Measurements from ENCODE around the gene ZNF569.

The ZNF569 gene

DNA sequence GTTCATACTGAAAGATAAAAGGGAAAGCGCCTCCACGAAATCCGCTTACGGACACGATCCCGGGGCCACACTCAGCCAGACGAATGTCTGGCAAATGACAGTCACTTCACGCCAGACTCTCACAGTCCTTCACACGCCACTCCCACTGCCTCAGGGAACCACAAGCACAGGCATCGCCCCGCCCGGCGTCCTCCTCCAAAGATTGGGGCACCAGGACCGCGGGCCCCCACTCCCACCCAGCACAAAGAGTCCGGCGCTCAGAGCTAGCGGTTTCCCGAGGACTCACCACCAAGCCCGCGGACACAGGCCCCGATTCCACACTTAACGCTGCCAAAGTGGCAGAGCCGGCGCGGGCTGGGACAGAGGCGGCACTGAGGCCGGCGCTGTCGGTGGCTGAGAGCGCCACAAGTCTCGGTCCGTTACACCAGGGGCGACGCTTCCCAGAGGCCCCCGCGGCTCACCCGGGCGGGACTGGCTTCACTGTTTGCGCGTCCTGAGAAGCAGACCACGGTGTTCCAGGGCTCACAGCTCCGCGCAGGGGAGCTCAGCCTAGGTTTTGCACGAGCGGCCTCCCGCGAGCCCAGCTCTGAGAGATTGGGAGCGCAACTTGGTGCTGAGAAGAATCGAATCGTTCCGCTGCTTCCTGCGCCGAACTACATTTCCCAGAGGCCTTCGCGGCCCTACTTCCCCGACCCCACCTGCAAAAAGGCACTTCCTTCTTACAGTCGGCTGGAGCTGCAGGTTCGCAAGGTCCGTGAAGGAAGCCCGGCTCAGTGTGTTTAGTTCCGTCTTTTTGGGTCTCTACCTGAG is at the start of gene ZNF569:
Gene ZNF569, minus strand, starts transcription at position 647 of the 810 bp plus-strand sequence. CDS start 22,523 bp downstream, outside the sequence.
- peak within 1 kb of the TSS; percentile 61 for H3K4me3 ChIP-seq (ENCODE audit: low read depth, low read length)
- DNase-seq (ENCODE audit: low read depth), result peak; percentile 90
- TF ChIP-seq, protein P1, sequence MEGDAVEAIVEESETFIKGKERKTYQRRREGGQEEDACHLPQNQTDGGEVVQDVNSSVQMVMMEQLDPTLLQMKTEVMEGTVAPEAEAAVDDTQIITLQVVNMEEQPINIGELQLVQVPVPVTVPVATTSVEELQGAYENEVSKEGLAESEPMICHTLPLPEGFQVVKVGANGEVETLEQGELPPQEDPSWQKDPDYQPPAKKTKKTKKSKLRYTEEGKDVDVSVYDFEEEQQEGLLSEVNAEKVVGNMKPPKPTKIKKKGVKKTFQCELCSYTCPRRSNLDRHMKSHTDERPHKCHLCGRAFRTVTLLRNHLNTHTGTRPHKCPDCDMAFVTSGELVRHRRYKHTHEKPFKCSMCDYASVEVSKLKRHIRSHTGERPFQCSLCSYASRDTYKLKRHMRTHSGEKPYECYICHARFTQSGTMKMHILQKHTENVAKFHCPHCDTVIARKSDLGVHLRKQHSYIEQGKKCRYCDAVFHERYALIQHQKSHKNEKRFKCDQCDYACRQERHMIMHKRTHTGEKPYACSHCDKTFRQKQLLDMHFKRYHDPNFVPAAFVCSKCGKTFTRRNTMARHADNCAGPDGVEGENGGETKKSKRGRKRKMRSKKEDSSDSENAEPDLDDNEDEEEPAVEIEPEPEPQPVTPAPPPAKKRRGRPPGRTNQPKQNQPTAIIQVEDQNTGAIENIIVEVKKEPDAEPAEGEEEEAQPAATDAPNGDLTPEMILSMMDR (IDR thresholded peaks at IDR 0.05; ENCODE audit: control insufficient read depth, extremely low read depth, insufficient read depth), result no peak

DNA sequence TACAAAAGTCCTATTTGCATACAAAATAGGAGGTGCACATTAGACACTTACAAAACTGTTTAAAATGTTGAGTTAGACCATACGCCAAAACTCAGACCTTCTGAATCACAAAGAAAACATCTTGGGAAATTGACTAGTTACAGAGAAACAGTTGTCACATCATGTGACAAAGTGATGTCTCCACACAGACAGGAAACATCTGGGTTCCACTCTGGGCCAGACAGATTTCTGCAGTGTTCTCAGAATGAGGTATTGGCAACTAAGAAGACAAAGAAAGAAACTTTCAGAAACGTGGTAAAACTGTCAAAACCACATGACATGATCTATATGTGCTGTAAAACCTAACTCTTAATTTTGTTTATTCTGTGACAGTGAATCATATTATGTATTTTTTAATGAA is 46.2 kb upstream of the ZNF569 start:
- DNase-seq (ENCODE audit: low read depth), result no peak
- TF ChIP-seq, protein P1 (IDR thresholded peaks at IDR 0.05; ENCODE audit: control insufficient read depth, extremely low read depth, insufficient read depth), result no peak
- H3K4me3 ChIP-seq (ENCODE audit: low read depth, low read length), result no peak overlapping the region

DNA sequence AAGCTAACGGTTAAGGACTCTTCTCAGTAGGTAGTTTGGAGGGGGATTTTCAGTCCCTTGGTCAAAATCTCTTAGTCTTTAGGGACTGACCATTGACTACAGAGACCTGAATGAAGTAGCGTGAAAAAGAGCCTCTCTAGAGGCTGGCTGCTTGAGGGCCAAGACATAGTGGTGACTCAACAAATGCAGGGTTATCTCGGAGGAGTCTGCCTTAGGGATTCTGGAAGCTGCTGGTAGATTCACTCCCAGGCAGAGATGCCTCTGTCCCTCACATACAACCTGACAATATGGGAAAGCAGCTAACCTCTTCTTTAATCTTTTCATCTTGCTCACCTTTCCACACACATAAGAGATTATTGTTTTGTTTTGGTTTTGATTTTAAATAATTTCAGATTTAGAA is 44.6 kb upstream of the ZNF569 start:
- H3K4me3 ChIP-seq (ENCODE audit: low read depth, low read length), result no peak overlapping the region
- DNase-seq (ENCODE audit: low read depth), result no peak
- TF ChIP-seq, protein P1 (IDR thresholded peaks at IDR 0.05; ENCODE audit: control insufficient read depth, extremely low read depth, insufficient read depth), result no peak

DNA sequence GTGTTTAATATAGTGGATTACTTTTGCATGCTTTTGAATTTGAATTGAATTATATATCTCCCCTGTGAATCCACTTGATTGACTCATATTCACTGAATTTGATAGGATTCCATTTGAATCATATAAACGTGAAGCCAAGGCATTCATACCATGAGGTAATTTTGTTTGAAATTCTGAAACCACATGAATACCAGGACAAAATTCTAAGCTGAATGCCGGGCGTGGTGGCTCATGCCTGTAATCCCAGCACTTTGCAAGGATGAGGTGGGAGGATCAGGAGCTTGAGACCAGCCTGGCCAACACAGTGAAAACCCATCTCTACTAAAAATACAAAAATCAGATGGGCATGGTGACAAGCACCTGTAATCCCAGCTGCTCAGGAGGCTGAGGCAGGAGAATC is 43.9 kb upstream of the ZNF569 start:
- no peak for DNase-seq (ENCODE audit: low read depth)
- H3K4me3 ChIP-seq (ENCODE audit: low read depth, low read length), result no peak overlapping the region

DNA sequence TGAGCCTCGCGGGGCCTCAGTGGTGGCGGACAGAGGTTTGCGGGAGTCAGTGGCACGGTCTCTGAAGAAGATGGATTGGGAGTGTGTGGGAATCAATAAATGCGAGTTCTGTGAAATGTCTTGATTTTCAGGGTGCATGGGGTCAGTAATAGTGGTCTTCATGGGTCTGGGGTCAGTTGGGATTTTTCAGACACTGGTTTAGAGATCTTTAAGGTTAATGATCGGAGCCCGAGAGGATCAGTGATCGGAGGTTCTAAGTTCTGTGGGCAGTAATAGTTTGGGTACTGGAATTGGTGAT is 39.9 kb upstream of the ZNF569 start:
- H3K4me3 ChIP-seq (ENCODE audit: low read depth, low read length), result peak overlapping the region; percentile 92
- TF ChIP-seq, protein P1 (IDR thresholded peaks at IDR 0.05; ENCODE audit: control insufficient read depth, extremely low read depth, insufficient read depth), result no peak
- DNase-seq (ENCODE audit: low read depth), result no peak

More for the DNA sequence above, 43.9 kb upstream of the ZNF569 start:
- TF ChIP-seq, protein P1 (IDR thresholded peaks at IDR 0.05; ENCODE audit: control insufficient read depth, extremely low read depth, insufficient read depth), result no peak

DNA sequence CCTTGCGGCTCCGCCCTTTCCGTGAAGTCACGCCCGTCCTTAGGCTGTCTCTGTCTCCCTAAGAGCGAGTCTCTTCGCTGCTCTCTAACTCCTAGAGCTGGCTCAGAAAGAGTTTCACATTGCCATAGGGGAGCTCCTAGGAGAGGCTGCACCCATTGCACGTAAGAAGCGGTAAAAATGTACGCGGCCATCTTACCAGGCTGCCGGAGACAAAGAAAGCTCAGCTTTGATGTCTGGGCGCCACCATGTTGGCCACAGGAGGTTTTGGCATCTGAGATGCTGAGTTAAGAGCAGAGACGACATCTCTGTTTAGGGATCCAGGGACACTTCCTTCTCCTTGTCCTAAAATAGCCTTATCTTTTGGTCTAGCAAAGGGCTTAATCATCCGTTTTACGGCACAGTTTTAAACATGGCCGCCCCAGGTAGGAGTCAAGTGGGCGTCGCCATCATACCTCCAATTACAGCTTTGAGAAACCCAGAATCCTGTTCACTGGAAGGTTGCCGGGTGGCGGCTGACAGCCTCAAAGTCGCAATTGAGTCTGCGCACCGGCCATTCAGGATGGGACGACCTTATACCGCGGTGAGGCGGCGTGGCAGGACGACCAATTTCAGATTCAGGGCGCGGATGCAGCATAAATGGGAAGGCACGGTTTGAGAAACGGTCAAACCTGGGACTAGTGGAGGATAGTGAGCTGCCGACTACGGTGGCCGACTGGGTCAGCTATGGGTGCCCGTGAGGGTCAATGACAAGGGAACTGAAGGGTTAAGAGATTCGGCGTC is 39.3 kb upstream of the ZNF569 start, which contains the start of gene ZNF793:
Gene ZNF793, plus strand, starts transcription at position 553 of the 780 bp plus-strand sequence. CDS start 16,501 bp downstream, outside the sequence.
- TF ChIP-seq, protein P1 (IDR thresholded peaks at IDR 0.05; ENCODE audit: control insufficient read depth, extremely low read depth, insufficient read depth), result no peak
- peak within 1 kb of the TSS; percentile 92 for H3K4me3 ChIP-seq (ENCODE audit: low read depth, low read length)
- peak; percentile 88 for DNase-seq (ENCODE audit: low read depth)
